GM19455 (cell line): ENCODE data around the gene CNGB1.
"Not testable (repeated sequence)": the region's sequence is repeated elsewhere in the genome, so short reads cannot be mapped to it uniquely, and the experiment has no call there.

Experiments used
- ATAC-seq: cut with Tn5 transposase; IDR thresholded peaks from one replicate; pipeline ENCODE4 v1.9.1; 2021; ENCODE audit not compliant: unreplicated experiment

CNGB1 gene

DNA sequence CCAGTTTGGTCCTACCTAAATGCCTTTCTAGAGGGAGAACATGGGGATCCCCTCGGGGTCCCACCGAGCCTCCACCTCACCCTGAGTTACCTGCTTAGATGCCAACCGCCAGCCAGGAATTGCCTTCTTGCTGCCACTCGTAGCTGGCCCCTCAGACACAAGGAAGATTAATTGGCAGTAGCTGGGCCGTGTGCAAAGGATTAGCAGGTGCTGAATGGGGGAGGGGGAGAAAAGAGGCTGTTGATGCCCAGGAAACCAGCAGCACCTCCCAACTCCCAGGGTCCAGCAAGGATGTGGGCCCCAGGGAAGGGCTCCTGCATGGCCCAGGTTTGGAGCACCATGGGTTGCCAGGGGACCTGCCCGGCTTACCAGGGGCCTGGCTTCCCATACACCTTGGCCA, at the start of gene CNGB1:
TSS of gene CNGB1 (minus strand) at position 159 of the 400 bp plus-strand sequence. CDS start 3,842 bp downstream, outside the sequence.
- ATAC-seq, result no peak

DNA sequence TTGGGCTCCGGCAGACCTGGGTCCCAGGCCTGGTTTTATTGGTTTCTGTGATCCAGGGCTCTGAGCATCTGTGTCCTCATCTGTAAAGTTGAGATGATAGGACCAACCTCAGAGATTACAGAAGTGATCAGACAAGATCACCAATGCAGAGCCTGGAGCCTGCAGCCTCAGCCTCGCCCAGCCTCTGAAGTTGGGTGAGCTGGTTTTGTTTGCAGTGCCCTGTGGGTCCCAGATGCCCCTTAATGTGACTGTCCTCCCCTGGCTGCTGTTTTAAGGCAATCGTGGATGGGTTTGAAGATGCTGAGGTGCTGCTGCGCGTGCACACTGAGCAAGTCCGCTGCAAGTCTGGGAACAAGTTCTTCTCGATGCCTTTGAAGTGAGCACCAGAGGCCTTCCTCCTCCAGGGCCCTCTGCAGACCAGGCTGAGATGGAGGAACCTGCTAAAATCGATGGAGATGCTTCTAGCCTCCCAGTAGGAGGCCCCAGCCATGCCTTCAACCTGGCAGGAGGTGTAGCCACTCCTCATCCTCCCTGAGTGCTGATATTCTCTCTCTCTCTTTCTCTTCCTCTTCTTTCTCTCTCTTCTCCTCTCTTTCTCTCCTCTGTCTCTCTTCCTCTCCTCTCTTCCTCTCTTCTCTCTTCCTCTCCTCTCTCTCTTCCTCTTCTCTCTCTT, 49.1 kb upstream of the CNGB1 start:
- no peak for ATAC-seq

DNA sequence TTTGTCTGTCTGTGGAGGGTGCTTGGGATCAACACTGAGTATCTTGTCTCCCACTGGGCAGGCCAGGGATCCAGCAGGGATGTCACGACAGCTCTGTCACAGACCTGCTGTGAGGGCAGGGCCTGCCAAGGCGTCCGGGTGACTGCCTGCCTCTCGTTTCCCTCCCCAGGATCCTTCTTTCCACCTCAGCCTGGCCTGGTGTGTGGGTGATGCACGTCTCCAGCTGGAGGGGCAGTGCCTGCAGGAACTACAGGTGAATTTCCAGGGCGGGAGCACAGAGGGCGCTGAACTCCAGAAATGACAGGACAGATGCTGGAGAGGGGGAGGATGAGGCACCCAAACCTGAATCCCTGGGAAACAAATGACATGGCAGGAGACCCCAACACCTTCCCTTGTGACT, 47.9 kb upstream of the CNGB1 start:
- no peak for ATAC-seq

DNA sequence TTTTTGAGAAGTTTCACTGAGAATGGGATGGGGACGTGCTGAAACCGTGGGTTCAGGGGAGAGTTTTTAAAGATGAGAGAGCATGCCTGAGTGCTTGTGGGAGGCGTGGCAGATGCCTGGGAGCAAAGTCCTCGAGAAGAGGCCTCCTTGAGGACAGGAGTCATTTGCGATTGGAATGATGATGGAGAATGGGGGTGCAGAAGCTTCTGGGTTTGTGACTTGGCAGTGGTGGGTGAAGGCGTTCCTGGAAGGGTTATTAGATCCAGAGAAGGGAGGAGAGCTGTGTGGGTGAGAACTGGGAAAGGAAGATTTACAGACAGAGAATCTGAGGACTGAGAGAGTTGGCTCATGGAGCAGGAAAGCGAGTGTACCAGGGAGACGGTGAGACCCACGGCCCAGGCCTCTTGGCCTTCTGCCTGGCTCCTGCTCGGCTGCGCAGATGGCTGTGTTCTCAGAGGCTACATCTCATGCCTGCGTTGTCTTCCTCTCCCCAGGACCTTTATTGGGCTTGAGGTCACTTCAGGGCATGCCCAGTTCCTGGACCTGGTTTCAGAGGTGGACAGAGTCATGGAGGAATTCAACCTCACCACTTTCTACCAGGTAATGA, 46.0 kb upstream of the CNGB1 start:
- ATAC-seq, result no peak

DNA sequence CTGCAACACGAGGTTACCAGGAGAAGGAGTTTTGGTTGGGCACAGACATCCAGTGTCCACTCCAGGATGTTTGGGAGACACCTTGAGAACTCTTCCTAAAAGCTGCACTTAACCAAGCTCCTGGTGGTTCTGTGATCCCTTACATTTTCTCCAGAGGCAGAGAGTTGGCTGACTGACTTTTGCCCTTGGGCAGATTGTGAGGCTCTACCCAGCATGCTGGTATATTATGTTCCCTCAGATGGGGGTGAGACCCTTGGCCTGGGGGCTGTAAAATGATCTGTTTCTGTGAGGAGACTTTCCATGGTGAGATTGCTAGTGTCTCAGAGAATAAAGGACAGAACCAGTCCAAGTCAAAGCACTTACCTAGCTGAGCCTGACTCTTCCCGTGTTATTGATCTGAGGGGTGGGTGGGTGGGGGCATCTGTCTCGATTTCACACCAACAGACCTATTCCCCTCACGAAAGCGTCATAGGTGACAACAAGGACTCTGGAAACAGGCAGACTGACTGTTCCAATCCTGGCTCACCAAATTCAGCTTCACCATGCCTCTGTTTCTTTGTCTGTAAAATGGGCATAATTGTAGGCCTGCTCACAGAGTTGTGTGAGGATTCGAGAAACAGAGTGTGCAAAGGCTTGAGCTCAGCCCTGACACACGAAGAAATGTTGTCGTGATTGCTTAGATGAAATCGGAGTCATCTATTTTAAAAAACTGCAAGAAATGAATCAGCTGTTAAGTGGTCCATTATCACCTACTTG, 42.5 kb upstream of the CNGB1 start:
- ATAC-seq, result no peak

DNA sequence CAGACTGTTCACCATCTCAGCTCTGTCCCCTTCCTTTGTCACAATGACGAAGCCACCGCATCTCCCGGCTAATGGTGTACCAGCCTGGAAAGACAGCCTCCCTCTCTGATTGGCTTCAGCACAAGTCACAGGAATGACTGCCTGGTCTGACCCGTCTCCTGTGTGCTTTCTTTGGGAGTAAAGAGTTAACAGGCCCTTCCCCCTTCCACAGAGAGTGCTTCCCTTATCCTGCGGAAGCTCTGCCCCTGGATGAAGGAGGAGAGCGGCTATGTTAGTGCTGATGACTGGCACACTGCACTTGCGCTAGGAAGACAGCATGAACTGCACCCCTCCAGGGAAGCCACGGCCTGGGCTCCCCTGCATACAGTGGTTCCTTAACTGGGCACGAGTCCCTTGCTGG, 41.6 kb upstream of the CNGB1 start:
- ATAC-seq, result no peak

DNA sequence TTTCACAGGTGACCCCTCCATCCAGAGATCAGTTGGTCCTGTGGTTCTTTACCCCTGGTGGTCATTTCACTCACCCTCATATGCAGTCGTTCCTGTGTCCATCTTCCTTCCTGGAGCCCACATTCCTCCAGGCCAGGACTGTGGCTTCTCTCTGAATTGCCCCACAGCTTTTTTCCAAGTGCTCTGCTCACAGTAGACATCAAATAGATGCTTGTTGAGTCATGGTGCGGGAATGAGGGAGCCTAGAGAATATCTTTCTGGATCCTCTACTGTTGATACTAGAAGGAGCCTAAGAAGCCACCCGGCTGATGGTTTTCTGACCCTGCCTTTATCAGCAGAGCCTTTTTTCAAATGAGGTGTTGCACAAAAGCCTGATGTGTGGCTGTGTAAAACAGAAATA, 40.7 kb upstream of the CNGB1 start:
- no peak for ATAC-seq

DNA sequence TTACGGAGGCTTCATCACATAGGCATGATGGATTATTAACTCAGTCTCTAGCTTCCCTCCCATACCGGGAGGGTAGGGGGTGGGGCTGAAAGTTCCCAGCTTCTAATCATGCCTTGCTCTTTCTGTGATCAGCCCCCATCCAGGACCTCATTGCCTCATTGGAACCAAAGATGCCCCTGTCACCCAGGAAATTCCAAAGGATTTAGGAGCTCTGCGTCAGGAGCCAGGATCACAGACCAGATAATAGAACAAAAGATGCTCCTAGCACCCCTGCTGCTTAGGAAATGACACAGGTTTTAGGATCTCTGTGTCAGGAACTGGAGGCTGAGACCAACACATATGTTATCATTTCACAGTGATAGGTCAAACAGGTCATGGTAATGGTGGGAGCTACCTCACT, 40.0 kb upstream of the CNGB1 start:
- no peak for ATAC-seq

DNA sequence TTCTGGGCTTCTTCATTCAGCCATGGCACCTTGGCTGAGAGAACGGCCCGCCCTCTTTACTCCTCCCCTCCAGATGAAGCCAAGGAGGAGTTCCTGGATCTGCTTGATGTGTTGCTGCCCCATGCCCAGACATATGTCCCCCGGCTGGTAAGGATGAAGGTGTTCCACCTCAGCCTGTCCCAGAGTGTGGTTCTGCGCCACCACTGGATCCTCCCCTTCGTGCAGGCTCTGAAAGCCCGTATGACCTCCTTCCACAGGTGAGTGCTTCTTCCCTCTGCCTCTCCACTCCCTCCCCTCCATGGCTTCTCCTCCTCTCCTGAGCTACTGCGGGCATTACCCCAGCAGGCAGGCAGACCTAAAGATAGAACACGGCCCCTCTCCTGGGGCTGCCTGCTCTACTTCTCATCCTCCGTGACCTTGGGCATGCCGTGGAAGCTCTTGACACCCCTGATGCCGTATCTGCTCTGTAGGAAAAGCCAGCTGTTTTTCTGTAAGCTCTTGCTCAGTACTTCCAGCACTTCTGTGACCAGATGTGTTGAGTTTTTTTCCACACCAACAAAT, 39.0 kb upstream of the CNGB1 start:
- ATAC-seq, result no peak

DNA sequence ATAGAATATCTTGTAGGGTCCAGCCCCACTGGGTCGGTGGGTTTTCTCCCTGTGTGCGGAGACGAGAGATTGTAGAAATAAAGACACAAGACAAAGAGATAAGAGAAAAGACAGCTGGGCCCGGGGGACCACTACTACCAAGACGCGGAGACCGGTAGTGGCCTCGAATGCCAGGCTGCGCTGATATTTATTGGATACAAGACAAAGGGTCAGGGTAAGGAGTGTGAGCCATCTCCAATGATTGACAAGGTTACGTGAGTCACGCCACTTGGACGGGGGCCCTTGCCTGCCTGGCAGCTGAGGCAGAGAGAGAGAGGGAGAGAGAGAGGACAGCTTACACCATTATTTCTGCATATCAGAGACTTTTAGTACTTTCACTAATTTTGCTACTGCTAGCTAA, 33.8 kb upstream of the CNGB1 start:
- ATAC-seq, result not testable (repeated sequence)

DNA sequence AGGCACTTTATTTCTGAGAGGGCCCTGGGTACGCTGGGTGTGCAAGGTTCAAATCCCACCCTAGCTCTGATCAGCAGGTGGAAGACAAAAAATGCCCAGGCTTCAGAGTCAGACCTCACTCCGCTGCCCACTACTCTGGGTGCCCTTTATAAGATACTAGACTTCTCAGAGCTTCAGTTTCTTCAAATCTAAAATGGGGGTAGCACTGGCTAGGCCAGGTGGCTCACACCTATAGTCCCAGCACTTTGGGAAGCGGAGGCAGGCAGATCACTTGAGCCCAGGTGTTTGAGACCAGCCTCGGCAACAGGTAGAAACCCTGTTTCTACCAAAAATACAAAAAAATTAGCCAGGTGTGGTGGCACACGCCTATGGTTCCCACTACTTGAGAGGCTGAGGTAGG, 32.0 kb upstream of the CNGB1 start:
- no peak for ATAC-seq

DNA sequence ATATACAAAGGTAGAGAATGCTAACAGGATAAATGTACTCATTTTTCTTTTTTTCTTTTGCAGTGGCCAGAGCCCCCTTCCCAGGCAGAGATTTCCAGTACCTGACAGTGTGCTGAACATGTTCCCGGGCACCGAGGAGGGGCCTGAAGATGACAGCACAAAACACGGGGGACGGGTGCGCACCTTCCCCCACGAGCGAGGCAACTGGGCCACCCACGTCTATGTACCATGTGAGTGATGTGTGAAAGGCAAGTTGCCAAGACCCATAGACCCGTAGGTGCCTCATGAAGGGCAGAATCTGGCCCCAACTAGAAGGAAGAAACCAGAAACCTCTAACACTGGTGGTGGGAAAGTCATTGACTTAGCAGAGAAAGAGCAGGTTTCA, 31.5 kb upstream of the CNGB1 start:
- no peak for ATAC-seq

DNA sequence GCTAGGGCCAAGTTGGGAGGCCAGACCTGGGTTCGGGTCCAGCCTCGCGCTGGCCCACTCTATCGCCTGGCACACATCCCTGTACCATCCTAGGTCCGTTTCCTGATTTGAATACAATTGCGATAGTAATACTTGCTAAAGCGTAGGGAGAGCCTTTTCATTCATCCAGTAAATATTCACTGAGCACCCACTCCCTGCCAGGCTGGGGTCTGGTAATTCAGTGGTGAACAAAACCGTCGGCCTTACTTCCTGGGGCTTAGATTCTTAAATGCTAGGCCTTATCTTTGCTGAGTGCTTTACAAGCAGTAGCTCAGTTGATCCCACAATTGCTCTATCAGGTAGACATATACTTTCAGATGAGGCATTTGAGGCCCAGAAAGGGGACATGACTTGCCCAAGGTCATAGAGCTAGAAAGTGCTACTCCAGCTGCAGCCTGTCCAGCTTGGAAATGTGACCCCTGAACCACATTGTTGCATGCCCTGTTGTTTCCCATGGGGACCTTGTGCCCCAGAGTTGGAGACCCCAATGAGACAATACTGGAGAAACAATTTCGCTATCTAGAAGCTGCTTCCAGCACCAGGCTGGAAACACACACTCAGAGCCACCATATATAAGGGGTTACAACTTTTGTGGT, 31.0 kb upstream of the CNGB1 start:
- ATAC-seq, result no peak

DNA sequence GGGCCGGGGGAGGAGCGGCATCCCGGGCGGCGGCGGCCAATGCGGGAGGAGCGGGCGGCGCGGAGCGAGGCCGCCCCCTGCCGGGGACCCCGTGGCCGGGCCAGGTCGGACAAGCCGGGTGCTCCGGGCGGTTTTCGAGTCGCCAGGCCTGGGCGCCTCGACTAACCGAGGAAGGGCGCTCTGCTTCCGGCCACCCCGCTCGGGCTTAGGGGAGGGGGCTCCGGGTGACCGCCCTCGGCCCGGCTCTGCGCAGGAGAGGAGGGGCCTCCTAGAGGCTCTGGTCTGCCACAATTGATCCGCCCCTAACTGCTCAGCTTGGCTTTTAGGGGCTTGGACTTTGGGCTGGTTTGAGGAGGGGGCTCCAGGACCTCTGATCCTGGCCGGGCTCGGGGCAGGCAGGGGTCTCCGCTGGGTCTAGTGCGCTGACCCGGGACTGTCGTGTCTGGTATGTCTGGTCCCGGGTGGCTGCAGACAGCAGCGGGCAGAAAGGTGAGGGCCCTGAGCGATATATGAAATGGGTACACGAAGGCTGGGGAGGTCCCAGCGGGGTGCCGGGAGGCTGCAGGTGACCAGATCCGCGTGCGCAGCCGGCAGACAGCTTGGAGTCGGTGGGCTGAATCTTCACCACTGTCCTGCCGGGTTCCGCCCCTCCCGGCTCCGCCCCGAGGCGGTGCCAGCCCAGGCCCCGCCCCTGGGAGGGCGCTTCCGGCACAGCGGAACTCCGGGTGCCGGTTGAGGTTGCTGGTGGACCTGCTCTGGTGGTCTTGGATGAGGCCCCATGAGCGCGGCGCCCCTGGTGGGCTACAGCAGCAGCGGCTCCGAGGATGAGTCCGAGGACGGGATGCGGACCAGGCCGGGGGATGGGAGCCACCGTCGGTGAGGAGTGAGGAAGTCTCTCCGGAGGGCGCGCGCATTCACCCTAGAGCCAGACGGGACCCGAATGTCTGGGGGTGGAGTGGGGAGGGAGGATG, 30.1 kb upstream of the CNGB1 start, which contains the start of gene USB1:
TSS of gene USB1 (plus strand) at position 702 of the 971 bp plus-strand sequence. CDS start at position 779, 77 bp downstream.
- peak; percentile 76 for ATAC-seq

DNA sequence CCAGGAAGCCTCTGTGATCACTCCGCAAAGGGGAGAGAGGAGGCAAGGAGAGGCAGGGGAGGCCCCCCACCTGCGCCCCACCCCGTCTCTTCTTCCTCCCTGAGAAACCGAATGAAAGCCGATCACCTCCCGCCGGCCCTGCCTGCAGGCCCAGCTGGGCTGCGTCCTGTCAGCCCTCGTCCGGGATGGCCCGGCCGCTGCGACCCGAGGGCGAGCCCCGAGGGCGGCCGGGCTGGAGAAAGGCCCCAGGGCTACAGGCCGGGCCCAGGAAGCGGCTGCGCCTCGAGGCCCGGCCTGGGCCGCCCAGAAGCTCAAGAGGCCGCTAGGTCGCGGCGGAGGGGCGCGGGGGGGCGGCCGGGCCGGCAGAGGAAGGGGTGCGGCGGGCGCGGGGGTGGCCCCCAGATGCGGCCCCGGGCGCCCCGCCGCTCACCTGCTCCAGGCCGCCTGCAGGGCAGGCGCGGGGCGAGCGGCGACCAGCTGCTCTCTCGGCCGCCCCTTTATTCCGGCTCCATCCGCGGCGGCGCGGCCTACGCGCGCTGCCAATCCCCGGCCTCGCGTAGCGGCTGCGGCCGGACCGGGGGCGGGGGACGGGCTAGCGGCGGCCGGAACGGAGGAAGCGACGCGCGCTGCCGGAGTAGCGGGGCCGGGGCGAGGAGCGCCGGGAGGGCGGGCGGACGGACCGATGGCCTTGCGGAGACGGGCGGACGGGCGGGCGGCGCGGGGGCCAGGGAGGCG, 29.2 kb upstream of the CNGB1 start, which contains the start of gene ZNF319:
TSS of gene ZNF319 (minus strand) at position 702 of the 735 bp plus-strand sequence. CDS start 2,407 bp downstream, outside the sequence.
- ATAC-seq, result peak; percentile 19

DNA sequence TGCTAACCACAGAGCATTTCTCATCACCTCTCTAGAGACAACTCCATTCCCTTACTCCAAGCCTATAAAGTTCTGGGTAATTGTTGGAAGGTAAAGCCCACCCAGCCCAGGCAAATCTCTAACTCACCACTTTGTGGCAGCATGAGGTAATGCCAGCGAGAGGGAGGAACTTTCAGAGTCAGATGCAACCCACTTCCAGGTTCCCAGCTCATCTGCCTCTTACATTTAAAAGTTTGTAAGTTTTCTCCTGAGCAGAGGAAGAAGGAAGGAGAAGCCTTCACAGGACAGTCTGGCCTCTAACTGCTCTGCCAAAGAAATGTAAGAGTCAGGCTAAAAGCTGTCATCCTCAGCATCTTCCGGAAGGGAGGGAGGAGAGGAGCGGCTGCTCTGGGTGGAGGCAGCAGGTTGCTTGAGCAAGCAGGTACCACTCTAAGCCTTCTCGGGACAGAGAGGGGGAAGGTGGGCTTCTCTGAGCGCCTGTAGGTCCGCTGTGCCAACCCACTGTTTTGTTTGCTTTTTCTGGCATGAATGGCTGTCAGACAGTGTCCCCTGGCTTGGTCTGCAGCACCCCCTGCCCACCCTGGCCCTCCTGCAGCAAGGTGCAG, 28.5 kb upstream of the CNGB1 start:
- ATAC-seq, result peak; percentile 0

DNA sequence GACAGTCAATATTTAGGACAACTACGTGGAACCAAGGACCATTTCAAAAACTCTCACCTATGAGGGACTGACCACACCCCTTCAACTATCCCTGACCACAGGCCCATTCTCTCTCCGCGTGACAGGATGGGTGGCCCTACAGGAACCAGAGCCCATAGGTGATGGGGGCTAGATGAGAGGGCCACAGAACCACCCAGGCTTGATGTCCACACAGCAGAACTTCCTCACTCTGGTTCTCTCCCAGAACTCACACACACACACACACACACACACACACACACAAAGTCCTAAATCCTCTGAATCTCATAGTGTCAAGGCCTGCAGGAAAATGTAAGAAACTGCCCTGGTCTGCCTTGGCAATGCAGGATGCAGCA, 28.1 kb upstream of the CNGB1 start:
- ATAC-seq, result no peak

DNA sequence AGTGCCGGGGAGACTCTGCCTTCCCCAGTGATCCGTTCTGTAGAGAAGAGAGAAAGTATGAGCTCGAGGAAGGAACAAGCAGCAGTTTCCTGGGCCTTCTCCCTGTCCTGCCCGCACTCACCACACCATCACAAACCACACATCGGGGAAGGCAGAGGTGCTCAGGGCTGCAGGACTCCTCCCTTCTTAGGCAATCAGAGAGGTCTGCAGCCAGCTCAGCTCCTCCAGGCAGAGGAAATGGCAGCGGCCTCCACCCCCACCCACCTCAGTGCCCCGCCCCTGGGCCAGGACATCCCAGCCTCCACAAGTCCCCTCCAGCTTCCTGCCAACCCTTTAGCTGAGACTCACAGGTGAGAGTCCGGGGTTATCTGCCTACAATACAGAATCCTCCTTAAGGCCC, 27.6 kb upstream of the CNGB1 start:
- ATAC-seq, result no peak
